22Rv1 (cell line): ENCODE measurements around the gene ZBTB7C.

ENCODE experiments used
- CTCF ChIP-seq: fragments of 450-650 bp; IDR thresholded peaks from 2 replicates; pipeline ENCODE4 v1.5.1; 2017; ENCODE audit warnings: mild to moderate bottlenecking
- ZFX ChIP-seq: fragments of 450-650 bp; IDR thresholded peaks from 2 replicates; pipeline ENCODE4 v1.6.1; 2017; ENCODE audit warnings: antibody characterized with exemption, borderline replicate concordance

DNA sequence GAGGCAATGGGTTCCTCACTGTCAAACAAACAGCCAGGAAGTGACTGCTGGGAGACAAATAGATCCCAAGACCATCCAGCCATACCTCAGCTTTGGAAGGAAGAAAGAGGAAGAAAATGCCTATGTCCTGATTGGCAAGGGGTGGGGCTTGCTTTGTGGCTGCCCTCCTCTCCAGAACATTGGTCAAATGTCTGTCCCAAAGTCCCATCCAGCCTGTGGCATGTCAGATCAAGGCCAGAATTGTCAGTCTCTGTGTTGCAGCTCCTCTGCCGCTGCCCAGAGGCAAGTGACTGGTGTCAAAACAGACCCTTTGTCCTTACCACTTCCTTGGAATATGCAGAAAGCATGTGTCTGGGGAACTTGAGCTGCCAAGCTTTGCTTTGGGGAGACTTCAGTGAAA, 415.8 kb downstream of the ZBTB7C start:
- TF ChIP-seq CTCF, result no peak
- TF ChIP-seq ZFX, result no peak
